ENCODE data around the gene RBM47.
"Not testable (repeated sequence)": the region's sequence is repeated elsewhere in the genome, so short reads cannot be mapped to it uniquely, and the experiment has no call there.

DNA sequence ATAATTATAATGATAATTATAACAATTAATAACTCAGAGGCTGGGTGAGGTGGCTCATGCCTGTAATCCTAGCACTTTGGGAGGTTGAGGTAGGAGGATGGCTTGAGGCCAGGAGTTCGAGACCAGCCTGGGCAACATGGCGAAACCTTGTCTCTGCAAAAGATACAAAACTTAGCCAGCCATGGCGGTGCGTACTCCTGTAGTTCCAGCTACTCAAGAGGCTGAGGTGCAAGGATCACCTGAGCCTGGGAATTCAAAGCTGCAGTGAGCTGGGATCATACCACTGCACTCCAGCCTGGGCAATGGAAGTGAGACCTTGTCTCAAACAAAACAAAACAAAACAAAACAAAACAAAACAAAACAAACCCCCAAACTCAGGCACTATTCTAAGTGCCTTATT lies 201.8 kb downstream of the RBM47 start:
- TF ChIP-seq, protein P1, sequence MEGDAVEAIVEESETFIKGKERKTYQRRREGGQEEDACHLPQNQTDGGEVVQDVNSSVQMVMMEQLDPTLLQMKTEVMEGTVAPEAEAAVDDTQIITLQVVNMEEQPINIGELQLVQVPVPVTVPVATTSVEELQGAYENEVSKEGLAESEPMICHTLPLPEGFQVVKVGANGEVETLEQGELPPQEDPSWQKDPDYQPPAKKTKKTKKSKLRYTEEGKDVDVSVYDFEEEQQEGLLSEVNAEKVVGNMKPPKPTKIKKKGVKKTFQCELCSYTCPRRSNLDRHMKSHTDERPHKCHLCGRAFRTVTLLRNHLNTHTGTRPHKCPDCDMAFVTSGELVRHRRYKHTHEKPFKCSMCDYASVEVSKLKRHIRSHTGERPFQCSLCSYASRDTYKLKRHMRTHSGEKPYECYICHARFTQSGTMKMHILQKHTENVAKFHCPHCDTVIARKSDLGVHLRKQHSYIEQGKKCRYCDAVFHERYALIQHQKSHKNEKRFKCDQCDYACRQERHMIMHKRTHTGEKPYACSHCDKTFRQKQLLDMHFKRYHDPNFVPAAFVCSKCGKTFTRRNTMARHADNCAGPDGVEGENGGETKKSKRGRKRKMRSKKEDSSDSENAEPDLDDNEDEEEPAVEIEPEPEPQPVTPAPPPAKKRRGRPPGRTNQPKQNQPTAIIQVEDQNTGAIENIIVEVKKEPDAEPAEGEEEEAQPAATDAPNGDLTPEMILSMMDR (IDR thresholded peaks at IDR 0.05), result not testable (repeated sequence)
- TF ChIP-seq POLR2A (IDR thresholded peaks at IDR 0.05; ENCODE audit: low read depth); POLR2AphosphoS5 (IDR thresholded peaks at IDR 0.05): not testable (repeated sequence)

All from esophagus muscularis mucosa (tissue), 3 donors.